ENCODE results near the gene SSBP3. TPM values are rescaled to one million over a fixed set of nuclear protein-coding genes. Genes with fewer than 3 reads are reported as not detected.

Gene SSBP3
- total RNA-seq, 1 experiment from 2014 or later, result 37.5 TPM

DNA sequence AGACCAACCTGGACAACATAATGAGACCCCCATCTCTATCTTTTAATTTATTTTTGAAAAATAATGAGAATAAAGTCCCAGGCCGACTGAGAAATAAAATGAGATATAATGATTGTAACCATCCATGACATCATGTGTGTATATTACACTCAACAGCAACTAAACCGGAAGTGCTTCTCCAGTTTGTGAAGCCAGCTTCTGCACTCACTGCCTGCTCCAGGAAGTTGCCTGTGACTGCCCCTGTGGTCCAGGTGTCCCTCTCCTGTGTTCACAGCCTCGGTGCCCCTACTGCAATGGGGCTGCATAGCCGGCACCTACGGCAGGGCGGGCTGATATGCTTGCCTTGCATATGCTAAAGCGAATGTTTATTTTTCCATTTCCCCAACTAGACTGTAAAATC is 68.3 kb downstream of the SSBP3 start:
- H3K9me2 ChIP-seq (ENCODE audit: insufficient read depth), result no peaks in the 10 kb centered on the region
- DNase-seq (ENCODE audit: low read depth, low spot score) (no peak), ATAC-seq (peak; percentile 73; the same call in 1 of the 2 replicates)
- no TSS peak for BruUV-seq (replicated peaks)
- H3K4me1 ChIP-seq (ENCODE audit: control insufficient read depth in 1 of 2, insufficient read depth in 2 of 2, low read length in 2 of 2), result peaks cover 0 to 3% of the 10 kb centered on the region in 2 experiments; a peak in 1 of 4 replicates
- no peaks in the 10 kb centered on the region for H3K27me3 ChIP-seq (ENCODE audit: insufficient read depth, low read length)
- intact Hi-C loops (cut with micrococcal nuclease), result no loop called here
- RAD21 ChIA-PET (ENCODE audit: low non-redundant PET in 1 of 2, low total read pairs in 2 of 2, uncharacterized antibody in 2 of 2, unreplicated experiment in 2 of 2), result no interaction called here
- H3K4me3 ChIP-seq (replicated peaks in 1 of 2; ENCODE audit: low read depth in 1 of 2, low read length in 2 of 2), result no peak overlapping the region
- H3K9me3 ChIP-seq (ENCODE audit: control insufficient read depth in 1 of 2, insufficient read depth in 1 of 2, low read depth in 1 of 2, low read length in 2 of 2), result no peaks in the 10 kb centered on the region
- H2AFZ ChIP-seq (ENCODE audit: low read depth, low read length, poor library complexity, severe bottlenecking), result no peak overlapping the region
- H4K20me1 ChIP-seq (ENCODE audit: insufficient read depth), result no peaks in the 10 kb centered on the region
- H3K27ac ChIP-seq (ENCODE audit: low read depth, low read length), result no peak overlapping the region
- no peaks in the 10 kb centered on the region for H3K36me3 ChIP-seq (ENCODE audit: control insufficient read depth in 1 of 2, insufficient read depth in 2 of 2, low read length in 2 of 2)
- H3K79me2 ChIP-seq (ENCODE audit: insufficient read depth, low read length), result no peaks in the 10 kb centered on the region
- H3K9ac ChIP-seq (ENCODE audit: low read length), result no peak overlapping the region
- POLR2A ChIA-PET, result no interaction called here
- TF ChIP-seq RAD21 (IDR thresholded peaks at IDR 0.05; ENCODE audit: low read depth) (peak; percentile 26; the same call in 1 of the 2 replicates), POLR2AphosphoS5 (IDR thresholded peaks at IDR 0.05; ENCODE audit: low read depth, low read length) (no peak), SIN3A (IDR thresholded peaks at IDR 0.05; ENCODE audit: low read depth) (no peak), FOSL1 (IDR thresholded peaks at IDR 0.05; ENCODE audit: low read depth) (no peak)
- TF ChIP-seq, protein P1, sequence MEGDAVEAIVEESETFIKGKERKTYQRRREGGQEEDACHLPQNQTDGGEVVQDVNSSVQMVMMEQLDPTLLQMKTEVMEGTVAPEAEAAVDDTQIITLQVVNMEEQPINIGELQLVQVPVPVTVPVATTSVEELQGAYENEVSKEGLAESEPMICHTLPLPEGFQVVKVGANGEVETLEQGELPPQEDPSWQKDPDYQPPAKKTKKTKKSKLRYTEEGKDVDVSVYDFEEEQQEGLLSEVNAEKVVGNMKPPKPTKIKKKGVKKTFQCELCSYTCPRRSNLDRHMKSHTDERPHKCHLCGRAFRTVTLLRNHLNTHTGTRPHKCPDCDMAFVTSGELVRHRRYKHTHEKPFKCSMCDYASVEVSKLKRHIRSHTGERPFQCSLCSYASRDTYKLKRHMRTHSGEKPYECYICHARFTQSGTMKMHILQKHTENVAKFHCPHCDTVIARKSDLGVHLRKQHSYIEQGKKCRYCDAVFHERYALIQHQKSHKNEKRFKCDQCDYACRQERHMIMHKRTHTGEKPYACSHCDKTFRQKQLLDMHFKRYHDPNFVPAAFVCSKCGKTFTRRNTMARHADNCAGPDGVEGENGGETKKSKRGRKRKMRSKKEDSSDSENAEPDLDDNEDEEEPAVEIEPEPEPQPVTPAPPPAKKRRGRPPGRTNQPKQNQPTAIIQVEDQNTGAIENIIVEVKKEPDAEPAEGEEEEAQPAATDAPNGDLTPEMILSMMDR (IDR thresholded peaks at IDR 0.05 in 2 of 3, conservative IDR thresholded peaks at IDR 0.05 in 1 of 3; ENCODE audit: borderline replicate concordance in 1 of 3, insufficient read depth in 1 of 3, low read depth in 2 of 3, low read length in 2 of 3), result 0 out of 6 replicates have a peak, but pooled peaks have one; percentile 5 to 19 (median 14)
- H3K4me2 ChIP-seq (ENCODE audit: low read length), result no peak overlapping the region
- CTCF ChIA-PET, result no interaction called here

DNA sequence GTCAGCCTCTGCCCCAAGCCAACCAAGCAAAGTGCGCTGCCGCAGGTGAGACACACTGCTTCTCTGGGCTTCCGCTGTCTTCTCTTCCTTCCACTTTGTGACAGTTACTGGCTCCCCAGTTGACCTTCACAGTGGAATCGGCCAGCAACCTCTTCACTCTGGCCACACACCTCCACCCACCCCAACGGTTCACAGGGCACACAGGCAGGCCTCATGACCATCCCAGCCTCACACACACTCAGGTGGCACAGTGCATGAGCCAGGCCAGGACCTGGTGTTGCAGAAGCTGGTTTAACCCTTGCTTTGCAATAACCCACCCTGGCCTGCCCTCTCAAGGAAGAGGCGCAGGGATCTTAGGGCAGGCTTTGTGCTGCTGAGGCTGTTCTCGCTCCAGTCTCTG is 69.2 kb downstream of the SSBP3 start:
- H3K9ac ChIP-seq (ENCODE audit: low read length), result no peak overlapping the region
- no peaks in the 10 kb centered on the region for H3K79me2 ChIP-seq (ENCODE audit: insufficient read depth, low read length)
- no peak overlapping the region for H3K27ac ChIP-seq (ENCODE audit: low read depth, low read length)
- DNase-seq (ENCODE audit: low read depth, low spot score), result no peak
- BruUV-seq (replicated peaks), result no TSS peak
- no peak overlapping the region for H3K4me2 ChIP-seq (ENCODE audit: low read length)
- H3K27me3 ChIP-seq (ENCODE audit: insufficient read depth, low read length), result no peaks in the 10 kb centered on the region
- intact Hi-C loops (cut with micrococcal nuclease), result no loop called here
- CTCF ChIA-PET, result no interaction called here
- no peak overlapping the region for H3K4me3 ChIP-seq (replicated peaks in 1 of 2; ENCODE audit: low read depth in 1 of 2, low read length in 2 of 2)
- RAD21 ChIA-PET (ENCODE audit: low non-redundant PET in 1 of 2, low total read pairs in 2 of 2, uncharacterized antibody in 2 of 2, unreplicated experiment in 2 of 2), result no interaction called here
- H2AFZ ChIP-seq (ENCODE audit: low read depth, low read length, poor library complexity, severe bottlenecking), result no peak overlapping the region
- no peak for ATAC-seq
- H3K9me3 ChIP-seq (ENCODE audit: control insufficient read depth in 1 of 2, insufficient read depth in 1 of 2, low read depth in 1 of 2, low read length in 2 of 2), result no peaks in the 10 kb centered on the region
- H3K36me3 ChIP-seq (ENCODE audit: control insufficient read depth in 1 of 2, insufficient read depth in 2 of 2, low read length in 2 of 2), result no peaks in the 10 kb centered on the region
- H3K9me2 ChIP-seq (ENCODE audit: insufficient read depth), result no peaks in the 10 kb centered on the region
- H3K4me1 ChIP-seq (ENCODE audit: control insufficient read depth in 1 of 2, insufficient read depth in 2 of 2, low read length in 2 of 2), result peaks cover 0 to 3% of the 10 kb centered on the region in 2 experiments; a peak in 1 of 4 replicates
- no peaks in the 10 kb centered on the region for H4K20me1 ChIP-seq (ENCODE audit: insufficient read depth)
- POLR2A ChIA-PET, result no interaction called here
- TF ChIP-seq SP1 (IDR thresholded peaks at IDR 0.05; ENCODE audit: low read depth) (no peak), ELF1 (IDR thresholded peaks at IDR 0.05; ENCODE audit: borderline replicate concordance, low read depth) (no peak), CBX3 (IDR thresholded peaks at IDR 0.05; ENCODE audit: low read depth) (no peak), CEBPB (IDR thresholded peaks at IDR 0.05; ENCODE audit: low read depth) (no peak), YY1 (IDR thresholded peaks at IDR 0.05; ENCODE audit: extremely low read depth, insufficient replicate concordance, low read depth, low read length) (no peak), JUND (IDR thresholded peaks at IDR 0.05) (no peak), ZNF274 (IDR thresholded peaks at IDR 0.05; ENCODE audit: low read depth, low read length) (no peak), RAD21 (IDR thresholded peaks at IDR 0.05; ENCODE audit: low read depth) (no peak), POLR2AphosphoS5 (IDR thresholded peaks at IDR 0.05; ENCODE audit: low read depth, low read length) (no peak), EZH2phosphoT487 (IDR thresholded peaks at IDR 0.05; ENCODE audit: borderline replicate concordance) (no peak), FOSL1 (IDR thresholded peaks at IDR 0.05; ENCODE audit: low read depth) (no peak), EGR1 (IDR thresholded peaks at IDR 0.05; ENCODE audit: low read depth) (no peak), ZFX (IDR thresholded peaks at IDR 0.05) (no peak), SRF (IDR thresholded peaks at IDR 0.05; ENCODE audit: low read depth) (no peak)
- TF ChIP-seq, protein P2, sequence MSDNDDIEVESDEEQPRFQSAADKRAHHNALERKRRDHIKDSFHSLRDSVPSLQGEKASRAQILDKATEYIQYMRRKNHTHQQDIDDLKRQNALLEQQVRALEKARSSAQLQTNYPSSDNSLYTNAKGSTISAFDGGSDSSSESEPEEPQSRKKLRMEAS (IDR thresholded peaks at IDR 0.05), result no peak
- TF ChIP-seq, protein P1 (IDR thresholded peaks at IDR 0.05 in 2 of 3, conservative IDR thresholded peaks at IDR 0.05 in 1 of 3; ENCODE audit: borderline replicate concordance in 1 of 3, insufficient read depth in 1 of 3, low read depth in 2 of 3, low read length in 2 of 3), result no peak
